CD4-positive, alpha-beta T cell (primary cell): ENCODE results near the gene PIEZO1. TPM values are rescaled to one million over a fixed set of nuclear protein-coding genes. Genes with fewer than 3 reads are reported as not detected.
A peak's percentile ranks its signal among the peaks of the same experiment; 100 is the strongest.
"Not testable (repeated sequence)": the region's sequence is repeated elsewhere in the genome, so short reads cannot be mapped to it uniquely, and the experiment has no call there.

ENCODE experiments used
- ATAC-seq: fragments of 200-7000 bp; cut with Tn5 transposase; one replicate; pipeline ENCODE4 v1.10.0; 2022; ENCODE audit warnings: mild to moderate bottlenecking; ENCODE audit not compliant: poor library complexity
- CTCF ChIA-PET: fragments of 350-600 bp; sonication (Branson Sonifier 250); formaldehyde crosslinking; loops from one replicate; lab custom pipeline; 2021; ENCODE audit warnings: antibody characterized with exemption, inconsistent platforms; lab: Charles Lee
- POLR2A ChIA-PET: fragments of 350-600 bp; sonication (Branson Sonifier 250); formaldehyde crosslinking; loops from one replicate; lab custom pipeline; 2021; ENCODE audit warnings: antibody characterized with exemption, inconsistent platforms; lab: Charles Lee
- DNase-seq, 14 experiments: peaks; one replicate each; pipeline ENCODE4 v3.0.0-alpha.2; 2013 to 2020; ENCODE audit warnings: mixed read lengths in 2 of 14
- H3K27ac ChIP-seq, 2 donors: one replicate each; pipeline versions ENCODE4 v1.5.1 to v1.7.0; 2013; ENCODE audit warnings: low read length in 2 of 2, low read depth in 1 of 2, mild to moderate bottlenecking in 1 of 2
- H3K27me3 ChIP-seq, 2 experiments: 1 replicate in 1 of 2; 2 replicates in 1 of 2; pipeline versions ENCODE4 v1.6.1 to v1.7.0; 2013; ENCODE audit warnings: low read length in 2 of 2, control low read depth in 1 of 2, mild to moderate bottlenecking in 1 of 2, moderate library complexity in 1 of 2; ENCODE audit not compliant: insufficient read depth in 2 of 2, control insufficient read depth in 1 of 2
- H3K36me3 ChIP-seq: one replicate; pipeline ENCODE4 v1.6.1; 2013; ENCODE audit warnings: low read length, control low read depth; ENCODE audit not compliant: insufficient read depth
- H3K4me1 ChIP-seq: one replicate; pipeline ENCODE4 v1.6.1; 2013; ENCODE audit warnings: low read length, control low read depth; ENCODE audit not compliant: insufficient read depth
- H3K4me3 ChIP-seq: one replicate; pipeline ENCODE4 v1.5.1; 2013; ENCODE audit warnings: mild to moderate bottlenecking, low read length, moderate library complexity
- H3K9me3 ChIP-seq, 2 experiments: 1 replicate in 1 of 2; 2 replicates in 1 of 2; pipeline versions ENCODE4 v1.6.1 to v1.7.0; 2013; ENCODE audit warnings: low read length in 2 of 2, mild to moderate bottlenecking in 2 of 2, control low read depth in 1 of 2, moderate library complexity in 1 of 2; ENCODE audit not compliant: control insufficient read depth in 1 of 2, insufficient read depth in 1 of 2
- H3K27ac Mint-ChIP-seq: one replicate; pipeline ENCODE4 v1.8.0; 2020; ENCODE audit warnings: mixed read lengths
- H3K27me3 Mint-ChIP-seq: one replicate; pipeline ENCODE4 v1.8.0; 2021; ENCODE audit warnings: mixed read lengths
- H3K36me3 Mint-ChIP-seq: one replicate; pipeline ENCODE4 v1.8.0; 2021; ENCODE audit warnings: low read depth, mixed read lengths
- H3K4me1 Mint-ChIP-seq: one replicate; pipeline ENCODE4 v1.8.0; 2021; ENCODE audit warnings: low read depth, mixed read lengths
- H3K4me3 Mint-ChIP-seq: one replicate; pipeline ENCODE4 v1.8.0; 2020; ENCODE audit warnings: mild to moderate bottlenecking, mixed read lengths
- H3K9me3 Mint-ChIP-seq: one replicate; pipeline ENCODE4 v1.8.0; 2020; ENCODE audit warnings: mixed read lengths
- intact Hi-C, 2 experiments: fragments of 100-400 bp; cut with DNase I in 1 of 2; cut with micrococcal nuclease in 1 of 2; formaldehyde crosslinking; loops; one replicate each; pipeline versions ENCODE4 v1.15.1 to v1.9.0; 2023 to 2025; cut with DNase I, micrococcal nuclease
- total RNA-seq, 174 experiments: library from RNA in 2 of 174; stranded (reverse) in 2 of 174; gene quantifications; one replicate each; pipeline ENCODE4 v1.2.3 and lab custom pipeline; 2021 to 2026
- TF ChIP-seq, protein P1 (sequence below): fragments of 200-600 bp; IDR thresholded peaks from one replicate; pipeline ENCODE4 v1.8.0; 2022; ENCODE audit warnings: antibody characterized with exemption, mild to moderate bottlenecking

The PIEZO1 gene
- total RNA-seq, 2 experiments from 2014 or later, result 142 to 146 TPM

DNA sequence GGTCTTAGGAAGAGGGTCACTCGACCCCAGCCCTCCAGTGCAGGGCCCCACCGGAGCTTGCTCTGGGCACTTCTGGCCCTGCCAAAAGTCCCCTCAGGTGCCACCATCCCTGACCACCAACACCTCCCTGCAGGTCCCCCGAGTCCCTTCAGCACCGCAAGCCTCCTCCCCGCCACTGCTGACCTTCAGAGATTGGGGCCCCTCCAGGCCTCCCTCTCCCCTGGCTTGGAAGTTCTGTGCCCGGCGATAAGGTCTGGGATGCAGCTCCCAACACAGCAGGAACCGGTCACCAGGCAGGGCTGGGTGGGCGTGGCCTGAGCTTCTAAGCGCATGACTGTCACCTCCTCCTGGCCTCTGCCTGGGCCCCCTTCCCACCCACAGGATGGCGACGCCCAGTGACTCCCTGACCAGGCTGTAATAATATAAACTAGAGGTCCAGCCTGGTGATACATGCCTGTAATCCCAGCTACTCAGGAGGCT lies 11.2 kb downstream of the PIEZO1 start:
- no peak overlapping the region for H3K27ac ChIP-seq
- intact Hi-C loops, result no loop called here

GRCh38 chr16:88772871-88773811 lies 11.9 kb downstream of the PIEZO1 start:
- H3K27ac Mint-ChIP-seq, result no peak overlapping the region
- no peak overlapping the region for H3K27ac ChIP-seq
- H3K4me1 Mint-ChIP-seq, result peaks cover 8% of the 10 kb centered on the region

More for the DNA sequence above, 11.2 kb downstream of the PIEZO1 start:
- Mint-ChIP-seq H3K4me1 (peaks cover 12% of the 10 kb centered on the region), H3K4me3 (no peak overlapping the region), H3K27me3 (no peaks in the 10 kb centered on the region), H3K27ac (no peak overlapping the region), H3K36me3 (no peaks in the 10 kb centered on the region), H3K9me3 (no peaks in the 10 kb centered on the region)
- Histone ChIP-seq H3K9me3 (no peaks in the 10 kb centered on the region), H3K27me3 (no peaks in the 10 kb centered on the region), H3K4me1 (peaks cover 76% of the 10 kb centered on the region), H3K36me3 (peaks cover 31% of the 10 kb centered on the region), H3K4me3 (no peak overlapping the region)
- DNase-seq (peak in 2 of 14 experiments; percentile 22 to 47), ATAC-seq (no peak)
- TF ChIP-seq, protein P1, sequence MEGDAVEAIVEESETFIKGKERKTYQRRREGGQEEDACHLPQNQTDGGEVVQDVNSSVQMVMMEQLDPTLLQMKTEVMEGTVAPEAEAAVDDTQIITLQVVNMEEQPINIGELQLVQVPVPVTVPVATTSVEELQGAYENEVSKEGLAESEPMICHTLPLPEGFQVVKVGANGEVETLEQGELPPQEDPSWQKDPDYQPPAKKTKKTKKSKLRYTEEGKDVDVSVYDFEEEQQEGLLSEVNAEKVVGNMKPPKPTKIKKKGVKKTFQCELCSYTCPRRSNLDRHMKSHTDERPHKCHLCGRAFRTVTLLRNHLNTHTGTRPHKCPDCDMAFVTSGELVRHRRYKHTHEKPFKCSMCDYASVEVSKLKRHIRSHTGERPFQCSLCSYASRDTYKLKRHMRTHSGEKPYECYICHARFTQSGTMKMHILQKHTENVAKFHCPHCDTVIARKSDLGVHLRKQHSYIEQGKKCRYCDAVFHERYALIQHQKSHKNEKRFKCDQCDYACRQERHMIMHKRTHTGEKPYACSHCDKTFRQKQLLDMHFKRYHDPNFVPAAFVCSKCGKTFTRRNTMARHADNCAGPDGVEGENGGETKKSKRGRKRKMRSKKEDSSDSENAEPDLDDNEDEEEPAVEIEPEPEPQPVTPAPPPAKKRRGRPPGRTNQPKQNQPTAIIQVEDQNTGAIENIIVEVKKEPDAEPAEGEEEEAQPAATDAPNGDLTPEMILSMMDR, result no peak
- ChIA-PET CTCF (no interaction called here), POLR2A (interaction anchor here (0.8 to 1.6 kb wide), 2 partner anchors 8 to 28 kb away, joined by 3 to 4 read pairs; no protein-coding TSS in a partner anchor)

DNA sequence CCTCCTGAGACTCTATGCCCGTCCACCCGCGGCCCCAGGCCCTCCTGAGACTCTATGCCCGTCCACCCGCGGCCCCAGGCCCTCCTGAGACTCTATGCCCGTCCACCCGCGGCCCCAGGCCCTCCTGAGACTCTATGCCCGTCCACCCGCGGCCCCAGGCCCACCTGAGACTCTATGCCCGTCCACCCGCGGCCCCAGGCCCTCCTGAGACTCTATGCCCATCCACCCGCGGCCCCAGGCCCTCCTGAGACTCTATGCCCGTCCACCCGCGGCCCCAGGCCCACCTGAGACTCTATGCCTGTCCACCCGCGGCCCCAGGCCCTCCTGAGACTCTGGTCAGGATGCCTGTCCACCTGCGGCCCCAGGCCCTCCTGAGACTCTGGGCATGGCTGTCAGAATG lies 13.2 kb downstream of the PIEZO1 start:
- H3K27ac ChIP-seq, H3K36me3 Mint-ChIP-seq, H3K4me3 Mint-ChIP-seq, H3K27me3 ChIP-seq, H3K4me3 ChIP-seq, H3K27me3 Mint-ChIP-seq, ATAC-seq, H3K27ac Mint-ChIP-seq, H3K9me3 ChIP-seq, intact Hi-C loops, DNase-seq, CTCF ChIA-PET, H3K9me3 Mint-ChIP-seq: not testable (repeated sequence)
- Histone ChIP-seq H3K36me3 (peaks cover 20% of the 10 kb centered on the region), H3K4me1 (peaks cover 83% of the 10 kb centered on the region)
- peaks cover 15% of the 10 kb centered on the region for H3K4me1 Mint-ChIP-seq
- POLR2A ChIA-PET, result interaction anchor here (1.7 kb wide), 1 partner anchor 12 kb away, joined by 7 read pairs; no protein-coding TSS in a partner anchor

More at GRCh38 chr16:88772871-88773811, 11.9 kb downstream of the PIEZO1 start:
- Histone ChIP-seq H3K4me3 (no peak overlapping the region), H3K4me1 (peaks cover 76% of the 10 kb centered on the region), H3K27me3 (no peaks in the 10 kb centered on the region), H3K36me3 (peaks cover 27% of the 10 kb centered on the region), H3K9me3 (no peaks in the 10 kb centered on the region)
- DNase-seq (no peak), ATAC-seq (no peak)
- no peaks in the 10 kb centered on the region for H3K36me3 Mint-ChIP-seq
- H3K4me3 Mint-ChIP-seq, result no peak overlapping the region
- ChIA-PET POLR2A (interaction anchor here (1.6 kb wide), 1 partner anchor 9 kb away, joined by 4 read pairs; no protein-coding TSS in a partner anchor), CTCF (no interaction called here)
- TF ChIP-seq, protein P1, result no peak
- H3K27me3 Mint-ChIP-seq, result no peaks in the 10 kb centered on the region
- H3K9me3 Mint-ChIP-seq, result no peaks in the 10 kb centered on the region
- intact Hi-C loops, result no loop called here
